HG02763 (cell line): ENCODE data around the gene SLFN14.
"Not testable (repeated sequence)": the region's sequence is repeated elsewhere in the genome, so short reads cannot be mapped to it uniquely, and the experiment has no call there.

ENCODE experiments used
- ATAC-seq: cut with Tn5 transposase; IDR thresholded peaks from one replicate; pipeline ENCODE4 v1.9.1; 2021; ENCODE audit warnings: mild to moderate bottlenecking, moderate library complexity; ENCODE audit not compliant: unreplicated experiment

SLFN14 gene

DNA sequence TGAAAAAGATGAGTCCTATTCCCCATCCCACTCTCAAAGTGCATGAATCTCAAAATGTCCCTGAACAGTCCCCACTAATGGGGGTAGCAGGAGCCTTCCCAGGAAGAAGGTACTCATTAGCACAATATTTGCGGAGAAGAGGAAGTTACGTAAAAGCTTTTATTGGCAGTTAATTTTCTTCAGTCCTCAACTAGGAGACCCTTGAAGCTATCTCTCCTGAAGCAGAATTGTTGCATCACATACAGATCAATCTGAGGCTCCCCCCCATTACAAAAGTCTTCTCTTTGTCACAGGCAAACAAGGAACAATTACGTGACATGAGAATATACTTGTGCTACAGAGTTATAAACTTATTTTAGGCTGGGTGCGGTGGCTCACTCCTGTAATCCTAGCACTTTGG is 37.3 kb downstream of the SLFN14 start:
- no peak for ATAC-seq

DNA sequence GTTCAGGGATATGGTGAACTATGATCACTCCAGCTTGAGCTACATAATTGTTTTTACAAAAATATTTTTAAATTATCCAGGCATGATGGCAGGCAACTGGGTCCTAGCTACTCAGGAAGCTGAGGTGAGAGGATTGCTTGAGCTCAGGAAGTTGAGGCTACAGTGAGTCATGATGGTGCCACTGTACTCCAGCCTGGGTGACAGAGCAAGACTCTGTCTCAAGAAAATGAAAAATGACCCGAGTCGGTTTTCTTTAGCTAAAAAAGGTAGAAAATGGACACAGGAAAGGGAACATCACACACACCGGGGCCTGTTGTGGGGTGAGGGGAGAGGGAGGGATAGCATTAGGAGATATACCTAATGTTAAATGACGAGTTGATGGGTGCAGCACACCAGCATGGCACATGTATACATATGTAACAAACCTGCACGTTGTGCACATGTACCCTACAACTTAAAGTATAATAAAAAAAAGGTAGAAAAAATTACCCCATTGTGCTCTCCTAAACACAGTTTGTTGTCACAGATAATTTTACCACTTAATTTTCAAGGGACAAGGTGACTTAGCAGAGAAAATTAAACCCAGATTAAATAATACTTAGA is 38.9 kb downstream of the SLFN14 start:
- not testable (repeated sequence) for ATAC-seq

DNA sequence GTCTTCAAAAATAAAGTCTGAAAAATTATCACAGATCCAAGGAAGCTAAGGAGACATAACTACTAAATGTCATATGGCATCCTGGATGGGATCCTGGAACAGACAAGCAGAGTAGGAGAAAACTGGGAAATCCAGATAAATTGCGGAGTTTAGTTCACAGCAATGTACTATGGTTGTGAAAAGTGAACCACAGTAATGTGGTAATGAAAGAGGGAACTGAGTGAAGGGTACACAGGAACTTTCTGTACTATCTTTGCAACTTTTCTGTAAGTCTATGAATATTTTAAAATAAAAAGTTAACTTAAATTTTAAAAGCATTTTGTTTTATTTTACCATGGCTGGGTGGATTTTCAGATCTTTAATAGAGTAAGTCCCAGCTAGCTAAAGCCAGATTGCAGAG is 39.5 kb downstream of the SLFN14 start:
- no peak for ATAC-seq

DNA sequence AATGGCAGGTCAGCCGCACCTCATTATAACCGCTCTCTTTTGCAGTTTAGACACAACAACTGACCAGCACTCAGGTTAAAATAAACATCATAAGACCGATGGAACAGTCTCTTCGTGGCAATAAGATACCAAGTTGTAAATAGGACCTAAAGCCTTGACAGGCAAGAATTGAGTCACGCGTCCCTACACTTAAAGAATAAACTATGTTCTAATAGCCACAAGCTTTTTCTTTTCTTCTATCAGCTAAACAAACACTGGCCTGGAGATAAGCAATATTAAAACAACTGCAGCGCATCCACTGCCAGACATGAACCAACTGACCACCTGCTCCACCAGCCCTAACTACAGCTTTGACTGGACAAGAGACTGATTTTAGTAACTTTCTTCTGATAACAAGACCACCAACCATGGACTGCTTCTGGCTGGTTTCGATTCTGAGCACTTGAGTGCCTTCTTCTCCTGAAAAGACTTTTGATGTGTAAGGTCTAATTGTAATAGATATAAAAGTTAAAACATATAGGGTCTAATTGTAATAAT is 40.6 kb downstream of the SLFN14 start:
- ATAC-seq = no peak

DNA sequence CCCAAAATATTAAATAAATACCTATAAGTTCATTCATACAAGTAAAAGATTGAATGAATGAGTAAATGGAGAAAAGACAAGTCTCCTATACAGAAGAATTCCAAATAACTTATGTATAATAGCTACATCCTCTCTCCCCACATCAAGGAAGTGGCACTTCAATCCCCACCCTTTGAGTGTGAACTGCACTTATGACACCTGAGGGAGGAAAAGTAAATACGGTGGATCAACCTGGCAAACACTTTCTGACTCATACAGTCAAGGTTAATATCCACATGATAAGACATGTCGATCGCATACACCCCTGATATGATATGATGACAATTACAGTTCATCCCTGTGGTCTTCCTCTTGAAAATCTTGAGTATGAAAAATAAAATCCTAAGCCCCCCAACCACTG is 41.2 kb downstream of the SLFN14 start:
- no peak for ATAC-seq

DNA sequence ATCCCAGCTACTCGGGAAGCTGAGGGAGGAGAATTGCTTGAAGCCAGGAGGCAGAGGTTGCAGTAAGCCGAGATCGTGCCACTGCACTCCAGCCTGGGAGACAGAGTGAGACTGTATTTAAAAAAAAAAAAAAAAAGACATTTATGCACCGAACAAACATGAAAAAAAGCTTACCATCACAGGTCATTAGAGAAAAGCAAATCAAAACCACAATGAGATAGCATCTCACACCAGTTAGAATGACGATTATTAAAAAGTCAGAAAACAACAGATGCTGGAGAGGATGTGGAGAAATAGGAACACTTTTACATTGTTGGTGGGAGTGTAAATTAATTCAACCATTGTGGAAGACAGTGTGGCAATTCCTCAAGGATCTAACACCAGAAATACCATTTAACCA is 42.2 kb downstream of the SLFN14 start:
- ATAC-seq = not testable (repeated sequence)

DNA sequence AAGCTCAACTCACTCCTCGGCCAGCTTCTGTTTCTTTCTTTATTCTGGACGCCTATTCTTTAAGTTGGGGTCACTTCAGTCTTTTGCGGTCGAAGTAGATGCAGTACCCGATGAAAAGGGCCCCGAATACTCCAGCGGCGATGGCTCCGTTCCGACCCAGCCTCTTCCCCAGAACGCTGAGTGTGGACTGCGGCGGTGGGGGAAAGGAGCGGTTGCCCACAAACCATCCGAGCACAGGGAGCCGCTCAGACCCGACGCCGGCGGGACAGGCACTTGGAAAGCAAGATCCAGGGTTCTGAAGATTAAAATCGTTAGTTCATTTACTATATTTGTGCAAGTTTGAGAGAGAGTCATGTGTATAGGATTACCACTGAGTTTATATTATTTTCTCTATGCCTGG is 45.6 kb downstream of the SLFN14 start:
- no peak for ATAC-seq

DNA sequence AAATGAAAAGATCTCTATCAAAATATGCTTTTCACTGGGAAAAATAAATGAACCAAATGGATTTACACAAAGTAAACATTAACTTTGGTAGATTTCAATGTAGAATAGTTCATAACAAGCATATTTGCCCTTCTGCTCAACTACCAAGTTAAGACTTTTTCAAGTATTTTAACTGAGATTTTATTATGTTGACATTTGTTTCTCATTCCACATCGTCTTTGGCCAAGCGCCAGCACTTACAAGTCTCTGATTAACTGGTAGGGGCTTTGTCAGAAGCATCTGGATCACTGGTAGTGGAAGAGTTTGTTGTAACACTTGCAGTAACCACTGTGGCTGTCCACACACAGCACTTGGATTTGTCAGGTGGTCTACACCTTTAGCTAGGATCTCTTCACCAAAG is 46.1 kb downstream of the SLFN14 start:
- no peak for ATAC-seq
